ENCODE results near the gene RNF208. TPM values are rescaled to one million over a fixed set of nuclear protein-coding genes. Genes with fewer than 3 reads are reported as not detected.

The RNF208 gene
- total RNA-seq, 3 donors from 2014 or later (not counting 1 experiment from before 2014, with no cell fraction given) = 0.82 to 1.6 (median 0.93) TPM

DNA sequence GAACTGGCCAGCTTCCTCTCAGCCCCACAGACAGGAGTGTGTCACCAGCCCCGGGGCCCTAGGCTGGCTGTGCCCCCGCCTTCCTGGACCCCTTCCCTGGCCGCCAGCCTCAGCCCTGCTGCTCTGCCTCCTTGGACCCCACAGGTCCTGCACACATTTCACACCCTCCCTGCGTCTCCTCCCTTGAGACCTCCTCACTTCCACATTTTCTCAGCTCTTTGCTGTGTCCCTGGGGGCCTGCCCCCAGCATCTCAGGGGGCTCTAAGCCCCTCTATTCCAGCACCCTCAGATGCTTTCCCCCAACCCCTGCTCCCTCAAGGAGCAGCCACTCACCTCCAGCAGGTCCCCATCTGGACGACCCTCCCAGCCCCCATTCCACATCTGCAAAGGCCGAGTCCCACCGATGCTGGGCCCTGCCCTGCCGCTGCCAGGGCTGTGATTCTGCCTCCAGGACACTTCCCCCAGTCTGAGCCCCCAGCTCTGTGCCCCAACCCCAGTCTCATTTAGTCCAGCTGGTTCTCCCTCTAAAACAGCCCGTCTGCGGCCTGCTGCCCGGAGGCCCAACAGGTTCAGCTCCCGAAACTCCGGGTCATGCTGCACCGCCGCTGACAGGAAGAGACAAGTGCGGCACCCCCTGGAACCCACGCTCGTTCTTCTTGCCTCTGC, 12.9 kb upstream of the RNF208 start:
- intact Hi-C loops (cut with micrococcal nuclease) = no loop called here
- H3K9me3 ChIP-seq (ENCODE audit: control insufficient read depth, insufficient read depth, low read length) = no peaks in the 10 kb centered on the region
- no peaks in the 10 kb centered on the region for H3K27me3 ChIP-seq (ENCODE audit: control insufficient read depth, insufficient read depth, low read length)
- Mint-ChIP-seq H3K36me3 (no peaks in the 10 kb centered on the region), H3K4me1 (peaks cover 0 to 16% of the 10 kb centered on the region in 2 donors), H3K4me3 (no peak overlapping the region), H3K9me3 (no peaks in the 10 kb centered on the region), H3K27ac (peak overlapping the region in 1 of 2 donors; percentile 73), H3K27me3 (ENCODE audit: low read depth in 2 of 2) (peaks cover 0 to 6% of the 10 kb centered on the region in 2 donors)
- H3K27ac ChIP-seq (ENCODE audit: low read length) = no peak overlapping the region
- TF ChIP-seq, protein P1, sequence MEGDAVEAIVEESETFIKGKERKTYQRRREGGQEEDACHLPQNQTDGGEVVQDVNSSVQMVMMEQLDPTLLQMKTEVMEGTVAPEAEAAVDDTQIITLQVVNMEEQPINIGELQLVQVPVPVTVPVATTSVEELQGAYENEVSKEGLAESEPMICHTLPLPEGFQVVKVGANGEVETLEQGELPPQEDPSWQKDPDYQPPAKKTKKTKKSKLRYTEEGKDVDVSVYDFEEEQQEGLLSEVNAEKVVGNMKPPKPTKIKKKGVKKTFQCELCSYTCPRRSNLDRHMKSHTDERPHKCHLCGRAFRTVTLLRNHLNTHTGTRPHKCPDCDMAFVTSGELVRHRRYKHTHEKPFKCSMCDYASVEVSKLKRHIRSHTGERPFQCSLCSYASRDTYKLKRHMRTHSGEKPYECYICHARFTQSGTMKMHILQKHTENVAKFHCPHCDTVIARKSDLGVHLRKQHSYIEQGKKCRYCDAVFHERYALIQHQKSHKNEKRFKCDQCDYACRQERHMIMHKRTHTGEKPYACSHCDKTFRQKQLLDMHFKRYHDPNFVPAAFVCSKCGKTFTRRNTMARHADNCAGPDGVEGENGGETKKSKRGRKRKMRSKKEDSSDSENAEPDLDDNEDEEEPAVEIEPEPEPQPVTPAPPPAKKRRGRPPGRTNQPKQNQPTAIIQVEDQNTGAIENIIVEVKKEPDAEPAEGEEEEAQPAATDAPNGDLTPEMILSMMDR (IDR thresholded peaks at IDR 0.05) = no peak
- no peak overlapping the region for H3K4me3 ChIP-seq (ENCODE audit: low read length)
- no peak for ATAC-seq
- peaks cover 51% of the 10 kb centered on the region for H3K4me1 ChIP-seq (ENCODE audit: control insufficient read depth, insufficient read depth, low read length)
- WGBS (ENCODE audit: insufficient coverage) = 75% methylated on average over 17 of the region's 18 CpGs
- H3K36me3 ChIP-seq (ENCODE audit: control insufficient read depth, insufficient read depth, low read length) = no peaks in the 10 kb centered on the region
- no peak for DNase-seq

DNA sequence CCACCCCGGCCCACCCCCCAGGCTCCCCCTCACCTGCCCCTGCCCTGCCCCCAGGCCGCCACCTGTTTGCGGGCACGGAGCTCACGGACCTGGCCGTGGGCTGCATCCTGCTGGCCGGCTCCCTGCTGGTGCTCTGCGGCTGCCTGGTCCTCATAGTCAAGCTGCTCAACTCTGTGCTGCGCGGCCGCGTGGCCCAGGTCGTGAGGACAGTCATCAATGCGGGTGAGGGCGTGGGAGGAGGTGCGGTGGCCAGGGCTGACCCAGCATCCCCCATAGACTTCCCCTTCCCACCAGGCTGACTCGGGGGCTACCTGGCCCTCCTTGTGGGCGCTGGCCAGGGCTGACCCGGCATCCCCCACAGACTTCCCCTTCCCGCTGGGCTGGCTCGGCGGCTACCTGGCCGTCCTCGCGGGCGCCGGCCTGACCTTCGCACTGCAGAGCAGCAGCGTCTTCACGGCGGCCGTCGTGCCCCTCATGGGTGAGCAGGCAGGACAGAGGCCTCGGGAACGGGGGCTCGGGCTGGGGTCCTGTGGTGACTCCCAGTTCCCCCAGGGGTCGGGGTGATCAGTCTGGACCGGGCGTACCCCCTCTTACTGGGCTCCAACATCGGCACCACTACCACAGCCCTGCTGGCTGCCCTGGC, 12.1 kb upstream of the RNF208 start:
- Mint-ChIP-seq H3K27ac (no peak overlapping the region), H3K4me3 (no peak overlapping the region), H3K4me1 (peaks cover 0 to 16% of the 10 kb centered on the region in 2 donors), H3K36me3 (no peaks in the 10 kb centered on the region), H3K9me3 (no peaks in the 10 kb centered on the region), H3K27me3 (ENCODE audit: low read depth in 2 of 2) (peaks cover 0 to 6% of the 10 kb centered on the region in 2 donors)
- intact Hi-C loops (cut with micrococcal nuclease) = no loop called here
- Histone ChIP-seq H3K9me3 (ENCODE audit: control insufficient read depth, insufficient read depth, low read length) (no peaks in the 10 kb centered on the region), H3K36me3 (ENCODE audit: control insufficient read depth, insufficient read depth, low read length) (no peaks in the 10 kb centered on the region), H3K4me1 (ENCODE audit: control insufficient read depth, insufficient read depth, low read length) (peaks cover 44% of the 10 kb centered on the region), H3K27me3 (ENCODE audit: control insufficient read depth, insufficient read depth, low read length) (no peaks in the 10 kb centered on the region), H3K4me3 (ENCODE audit: low read length) (no peak overlapping the region), H3K27ac (ENCODE audit: low read length) (no peak overlapping the region)
- TF ChIP-seq, protein P1 (IDR thresholded peaks at IDR 0.05) = no peak
- 78% methylated on average over 39 of the region's 40 CpGs for WGBS (ENCODE audit: insufficient coverage)
- ATAC-seq (no peak), DNase-seq (no peak)

DNA sequence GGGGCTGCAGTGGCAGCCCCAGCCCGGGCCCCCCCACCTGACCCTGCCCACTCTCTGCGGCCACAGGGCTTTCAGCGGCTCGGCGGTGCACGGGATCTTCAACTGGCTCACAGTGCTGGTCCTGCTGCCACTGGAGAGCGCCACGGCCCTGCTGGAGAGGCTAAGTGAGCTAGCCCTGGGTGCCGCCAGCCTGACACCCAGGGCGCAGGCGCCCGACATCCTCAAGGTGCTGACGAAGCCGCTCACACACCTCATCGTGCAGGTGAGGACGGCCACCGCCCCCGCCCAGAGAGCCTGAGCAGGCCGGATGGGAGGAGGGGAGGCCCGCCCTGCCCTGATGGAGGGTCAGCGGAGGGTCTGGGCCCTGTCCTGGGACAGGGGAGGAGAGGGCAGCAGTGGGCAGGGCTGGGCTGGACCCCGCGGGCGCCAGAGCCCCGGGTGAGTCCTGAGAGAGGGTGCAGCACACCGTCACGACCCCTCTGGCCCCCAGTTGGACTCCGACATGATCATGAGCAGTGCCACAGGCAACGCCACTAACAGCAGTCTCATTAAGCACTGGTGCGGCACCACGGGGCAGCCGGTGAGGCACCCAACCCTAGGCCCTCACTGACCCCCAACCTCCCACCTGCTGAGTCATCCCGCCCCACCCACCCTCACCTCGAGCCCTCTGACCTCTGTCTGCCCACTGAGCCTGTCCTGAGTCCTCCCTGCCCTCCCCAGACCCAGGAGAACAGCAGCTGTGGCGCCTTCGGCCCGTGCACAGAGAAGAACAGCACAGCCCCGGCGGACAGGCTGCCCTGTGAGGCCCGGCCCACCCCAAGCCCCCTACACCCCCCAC, 11.3 kb upstream of the RNF208 start:
- H3K27ac Mint-ChIP-seq = no peak overlapping the region
- H3K9me3 ChIP-seq (ENCODE audit: control insufficient read depth, insufficient read depth, low read length) = no peaks in the 10 kb centered on the region
- ATAC-seq = no peak
- H3K27me3 Mint-ChIP-seq (ENCODE audit: low read depth in 2 of 2) = peaks cover 0 to 6% of the 10 kb centered on the region in 2 donors
- H3K4me1 Mint-ChIP-seq = peaks cover 0 to 12% of the 10 kb centered on the region in 2 donors
- H3K4me3 Mint-ChIP-seq = no peak overlapping the region
- WGBS (ENCODE audit: insufficient coverage) = 86% methylated on average over 40 of the region's 40 CpGs
- no peak overlapping the region for H3K27ac ChIP-seq (ENCODE audit: low read length)
- H3K36me3 ChIP-seq (ENCODE audit: control insufficient read depth, insufficient read depth, low read length) = no peaks in the 10 kb centered on the region
- intact Hi-C loops (cut with micrococcal nuclease) = no loop called here
- H3K4me3 ChIP-seq (ENCODE audit: low read length) = no peak overlapping the region
- H3K27me3 ChIP-seq (ENCODE audit: control insufficient read depth, insufficient read depth, low read length) = peaks cover 1% of the 10 kb centered on the region
- no peak for DNase-seq
- TF ChIP-seq, protein P1 (IDR thresholded peaks at IDR 0.05) = no peak
- no peaks in the 10 kb centered on the region for H3K36me3 Mint-ChIP-seq
- no peaks in the 10 kb centered on the region for H3K9me3 Mint-ChIP-seq
- H3K4me1 ChIP-seq (ENCODE audit: control insufficient read depth, insufficient read depth, low read length) = peaks cover 36% of the 10 kb centered on the region
